Measurements from ENCODE around the gene TRIP13. TPM values are rescaled to one million over a fixed set of nuclear protein-coding genes. Genes with fewer than 3 reads are reported as not detected.
"Not testable (repeated sequence)": the region's sequence is repeated elsewhere in the genome, so short reads cannot be mapped to it uniquely, and the experiment has no call there.

Gene TRIP13
- total and polyA plus RNA-seq, 2 of the 13 experiments (the other 11 are each of a cell fraction or from before 2014, with no cell fraction given): 13.5 to 33.0 TPM

DNA sequence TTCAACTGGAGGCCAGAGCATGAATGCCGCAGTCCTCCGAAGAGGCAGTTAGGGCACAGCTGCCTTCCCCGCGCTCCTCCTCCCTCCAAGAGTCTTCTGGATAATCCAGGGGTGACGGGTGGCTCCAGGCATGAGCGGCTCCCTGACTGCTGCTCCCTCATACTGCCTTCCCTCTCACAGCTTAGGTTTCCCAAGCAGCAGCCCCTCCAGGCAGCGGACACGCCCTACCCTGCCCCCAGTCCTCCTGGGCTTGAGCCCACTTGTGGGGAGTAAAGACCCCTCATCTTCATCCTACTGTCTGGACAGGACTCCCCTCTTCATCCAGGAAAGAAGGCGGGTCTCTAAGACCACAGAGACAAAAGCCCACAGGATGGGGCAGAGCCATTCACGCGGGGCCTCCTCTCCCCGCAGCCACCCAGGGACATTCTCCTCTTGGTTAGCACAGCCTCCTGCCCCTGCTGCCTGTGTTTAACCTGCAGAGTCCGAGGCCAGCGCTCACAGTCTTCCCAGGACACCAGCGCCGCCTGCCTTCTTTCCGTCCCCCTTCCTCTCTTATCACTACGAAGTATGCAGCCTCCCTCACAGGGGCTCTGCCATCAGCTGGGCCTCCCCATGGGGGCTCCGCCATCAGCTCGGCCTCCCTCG is 47.5 kb upstream of the TRIP13 start:
- WGBS (ENCODE audit: low lambda C conversion rate): 75% methylated on average over 13 of the region's 21 CpGs
- H3K9me3 ChIP-seq (ENCODE audit: low read length); H3K9ac ChIP-seq (ENCODE audit: insufficient read depth, low read depth, low read length); intact Hi-C loops (cut with micrococcal nuclease; ENCODE audit: unreplicated experiment); H3K27me3 ChIP-seq (ENCODE audit: control insufficient read depth in 1 of 2, insufficient read depth in 2 of 2, low read length in 2 of 2); CTCF ChIA-PET (ENCODE audit: low intra/inter-chr PET ratio, low total read pairs); H3K4me2 ChIP-seq (ENCODE audit: low read depth, low read length); BruUV-seq (replicated peaks); H3K79me2 ChIP-seq (ENCODE audit: insufficient read depth, low read length); DNase-seq (ENCODE audit: low spot score); H2AFZ ChIP-seq (ENCODE audit: low read length); H4K20me1 ChIP-seq (ENCODE audit: insufficient read depth, low read length); H3K4me3 ChIP-seq (replicated peaks in 1 of 3; ENCODE audit: insufficient read depth in 1 of 3, low read depth in 2 of 3, low read length in 3 of 3); POLR2A ChIA-PET; H3K36me3 ChIP-seq (replicated peaks in 1 of 2; ENCODE audit: control insufficient read depth in 1 of 2, insufficient read depth in 2 of 2, low read length in 2 of 2); H3K27ac ChIP-seq (ENCODE audit: extremely low read length, insufficient read depth, low read length); in situ Hi-C loops (cut with HindIII; ENCODE audit: extremely low pct_ligation_motif_present, low pct_unique_long_range_greater_than_20kb); FAIRE-seq: not testable (repeated sequence)
- peaks cover 16% of the 10 kb centered on the region for H3K4me1 ChIP-seq (ENCODE audit: insufficient read depth, low read length)
- ATAC-seq: peak; percentile 4; the same call in 2 of the 3 replicates

GRCh38 chr5:845676-846601 is 46.7 kb upstream of the TRIP13 start:
- H3K9me3 ChIP-seq (ENCODE audit: low read length); intact Hi-C loops (cut with micrococcal nuclease; ENCODE audit: unreplicated experiment); H3K4me2 ChIP-seq (ENCODE audit: low read depth, low read length); H3K27me3 ChIP-seq (ENCODE audit: control insufficient read depth in 1 of 2, insufficient read depth in 2 of 2, low read length in 2 of 2); FAIRE-seq; H3K9ac ChIP-seq (ENCODE audit: insufficient read depth, low read depth, low read length); CTCF ChIA-PET (ENCODE audit: low intra/inter-chr PET ratio, low total read pairs); H4K20me1 ChIP-seq (ENCODE audit: insufficient read depth, low read length); in situ Hi-C loops (cut with HindIII; ENCODE audit: extremely low pct_ligation_motif_present, low pct_unique_long_range_greater_than_20kb); ATAC-seq; H3K79me2 ChIP-seq (ENCODE audit: insufficient read depth, low read length); POLR2A ChIA-PET; H2AFZ ChIP-seq (ENCODE audit: low read length); H3K4me3 ChIP-seq (replicated peaks in 1 of 3; ENCODE audit: insufficient read depth in 1 of 3, low read depth in 2 of 3, low read length in 3 of 3); DNase-seq (ENCODE audit: low spot score); H3K36me3 ChIP-seq (replicated peaks in 1 of 2; ENCODE audit: control insufficient read depth in 1 of 2, insufficient read depth in 2 of 2, low read length in 2 of 2); BruUV-seq (replicated peaks); H3K27ac ChIP-seq (ENCODE audit: extremely low read length, insufficient read depth, low read length): not testable (repeated sequence)
- 54% methylated on average over 17 of the region's 35 CpGs for WGBS (ENCODE audit: low lambda C conversion rate)
- peaks cover 23% of the 10 kb centered on the region for H3K4me1 ChIP-seq (ENCODE audit: insufficient read depth, low read length)

DNA sequence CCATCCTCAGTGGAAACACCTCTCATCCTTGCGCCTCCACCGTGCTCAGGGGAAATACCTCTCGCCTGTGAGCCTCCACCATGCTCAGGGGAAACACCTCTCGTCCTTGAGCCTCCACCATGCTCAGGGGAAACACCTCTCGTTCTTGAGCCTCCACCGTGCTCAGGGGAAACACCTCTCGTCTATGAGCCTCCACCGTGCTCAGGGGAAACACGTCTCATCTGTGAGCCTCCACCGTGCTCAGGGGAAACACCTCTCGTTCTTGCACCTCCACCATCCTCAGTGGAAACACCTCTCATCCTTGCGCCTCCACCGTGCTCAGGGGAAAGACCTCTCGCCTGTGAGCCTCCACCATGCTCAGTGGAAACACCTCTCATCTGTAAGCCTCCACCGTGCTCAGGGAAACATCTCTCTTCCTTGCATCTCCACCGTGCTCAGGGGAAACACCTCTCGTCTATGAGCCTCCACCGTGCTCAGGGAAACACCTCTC is 46.0 kb upstream of the TRIP13 start:
- H4K20me1 ChIP-seq (ENCODE audit: insufficient read depth, low read length); H3K9me3 ChIP-seq (ENCODE audit: low read length); H3K4me3 ChIP-seq (replicated peaks in 1 of 3; ENCODE audit: insufficient read depth in 1 of 3, low read depth in 2 of 3, low read length in 3 of 3); CTCF ChIA-PET (ENCODE audit: low intra/inter-chr PET ratio, low total read pairs); ATAC-seq; H3K9ac ChIP-seq (ENCODE audit: insufficient read depth, low read depth, low read length); H3K4me2 ChIP-seq (ENCODE audit: low read depth, low read length); H3K27me3 ChIP-seq (ENCODE audit: control insufficient read depth in 1 of 2, insufficient read depth in 2 of 2, low read length in 2 of 2); DNase-seq (ENCODE audit: low spot score); H3K79me2 ChIP-seq (ENCODE audit: insufficient read depth, low read length); BruUV-seq (replicated peaks); in situ Hi-C loops (cut with HindIII; ENCODE audit: extremely low pct_ligation_motif_present, low pct_unique_long_range_greater_than_20kb); POLR2A ChIA-PET; H3K27ac ChIP-seq (ENCODE audit: extremely low read length, insufficient read depth, low read length); H3K36me3 ChIP-seq (replicated peaks in 1 of 2; ENCODE audit: control insufficient read depth in 1 of 2, insufficient read depth in 2 of 2, low read length in 2 of 2); intact Hi-C loops (cut with micrococcal nuclease; ENCODE audit: unreplicated experiment); H2AFZ ChIP-seq (ENCODE audit: low read length): not testable (repeated sequence)
- WGBS (ENCODE audit: low lambda C conversion rate): 55% methylated on average over 18 of the region's 18 CpGs
- H3K4me1 ChIP-seq (ENCODE audit: insufficient read depth, low read length): peaks cover 31% of the 10 kb centered on the region
- FAIRE-seq: peak; percentile 75

- Histone ChIP-seq H3K27me3 (ENCODE audit: control insufficient read depth in 1 of 2, insufficient read depth in 2 of 2, low read length in 2 of 2) (peaks cover 1 to 11% of the 10 kb centered on the region in 2 experiments; a peak in 3 of 5 replicates), H3K4me1 (ENCODE audit: insufficient read depth, low read length) (peaks cover 36% of the 10 kb centered on the region)
- POLR2A ChIA-PET; H3K9ac ChIP-seq (ENCODE audit: insufficient read depth, low read depth, low read length); FAIRE-seq; H3K27ac ChIP-seq (ENCODE audit: extremely low read length, insufficient read depth, low read length); H3K4me2 ChIP-seq (ENCODE audit: low read depth, low read length); in situ Hi-C loops (cut with HindIII; ENCODE audit: extremely low pct_ligation_motif_present, low pct_unique_long_range_greater_than_20kb); H3K79me2 ChIP-seq (ENCODE audit: insufficient read depth, low read length); H2AFZ ChIP-seq (ENCODE audit: low read length); DNase-seq (ENCODE audit: low spot score); CTCF ChIA-PET (ENCODE audit: low intra/inter-chr PET ratio, low total read pairs); H4K20me1 ChIP-seq (ENCODE audit: insufficient read depth, low read length); BruUV-seq (replicated peaks); intact Hi-C loops (cut with micrococcal nuclease; ENCODE audit: unreplicated experiment); ATAC-seq; H3K4me3 ChIP-seq (replicated peaks in 1 of 3; ENCODE audit: insufficient read depth in 1 of 3, low read depth in 2 of 3, low read length in 3 of 3); H3K36me3 ChIP-seq (replicated peaks in 1 of 2; ENCODE audit: control insufficient read depth in 1 of 2, insufficient read depth in 2 of 2, low read length in 2 of 2); H3K9me3 ChIP-seq (ENCODE audit: low read length): not testable (repeated sequence)
- WGBS (ENCODE audit: low lambda C conversion rate): 84% methylated on average over 7 of the region's 18 CpGs
These were observed 45.5 kb upstream of the TRIP13 start for GRCh38 chr5:847212-847611.

All from HepG2 (cell line).